Brain microvascular endothelial cell (primary cell): ENCODE results near the gene CEP72.
A peak's percentile ranks its signal among the peaks of the same experiment; 100 is the strongest.

ENCODE experiments used
- DNase-seq: peaks from one replicate; pipeline ENCODE4 v3.0.0-alpha.2; 2020
- H3K27ac ChIP-seq: fragments of 250-450 bp; sonication (Bioruptor Pico); 2 replicates; pipeline ENCODE4 v1.5.1; 2020; ENCODE audit warnings: mild to moderate bottlenecking, moderate library complexity
- H3K27me3 ChIP-seq: fragments of 250-450 bp; sonication (Bioruptor Pico); replicated peaks from 2 replicates; pipeline ENCODE4 v1.5.1; 2020; ENCODE audit warnings: mild to moderate bottlenecking
- H3K36me3 ChIP-seq: fragments of 250-450 bp; sonication (Bioruptor Pico); replicated peaks from 2 replicates; pipeline ENCODE4 v1.5.1; 2020; ENCODE audit warnings: mild to moderate bottlenecking
- H3K4me3 ChIP-seq: 2 replicates; pipeline ENCODE4 v1.5.1; 2011; ENCODE audit warnings: low read depth, mild to moderate bottlenecking, control low read depth, low read length, moderate library complexity
- in situ Hi-C: cut with HindIII; loops from 2 replicates; pipeline ENCODE4 v1.10.0; 2017; ENCODE audit warnings: low sequenced_read_pairs, low pct_ligation_motif_present
- TF ChIP-seq, protein P1 (sequence below): IDR thresholded peaks from 2 replicates; pipeline ENCODE4 v1.5.1; 2011; ENCODE audit warnings: low read depth, mild to moderate bottlenecking, moderate library complexity, low read length, control low read depth, inconsistent platforms; ENCODE audit errors: missing control alignments

Gene CEP72

DNA sequence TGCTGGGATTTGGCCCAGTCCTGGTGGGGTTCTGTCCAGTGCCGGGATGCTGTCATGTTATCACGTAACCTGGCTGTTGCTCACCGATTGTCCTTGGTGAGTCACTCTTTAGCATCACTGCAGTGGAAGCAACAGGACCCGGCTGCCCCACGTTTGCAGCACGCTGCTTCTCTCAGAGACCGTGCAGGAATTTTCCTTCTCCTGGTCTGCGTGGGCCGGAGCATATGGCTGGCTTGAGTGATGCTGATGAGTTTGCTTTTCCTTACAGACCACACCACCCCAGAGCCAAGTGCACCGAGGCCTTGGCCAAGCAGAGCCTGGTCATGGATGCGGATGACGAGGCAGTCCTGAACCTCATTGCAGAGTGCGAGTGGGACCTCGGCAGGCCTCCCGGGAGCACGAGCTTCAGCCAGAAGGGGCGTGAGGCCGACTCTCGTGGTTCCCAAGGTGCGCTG, 21.4 kb downstream of the CEP72 start:
- no peaks in the 10 kb centered on the region for H3K27me3 ChIP-seq
- DNase-seq: peak; percentile 35
- in situ Hi-C loops: no loop called here
- H3K27ac ChIP-seq: no peak overlapping the region
- H3K4me3 ChIP-seq: no peak overlapping the region
- TF ChIP-seq, protein P1, sequence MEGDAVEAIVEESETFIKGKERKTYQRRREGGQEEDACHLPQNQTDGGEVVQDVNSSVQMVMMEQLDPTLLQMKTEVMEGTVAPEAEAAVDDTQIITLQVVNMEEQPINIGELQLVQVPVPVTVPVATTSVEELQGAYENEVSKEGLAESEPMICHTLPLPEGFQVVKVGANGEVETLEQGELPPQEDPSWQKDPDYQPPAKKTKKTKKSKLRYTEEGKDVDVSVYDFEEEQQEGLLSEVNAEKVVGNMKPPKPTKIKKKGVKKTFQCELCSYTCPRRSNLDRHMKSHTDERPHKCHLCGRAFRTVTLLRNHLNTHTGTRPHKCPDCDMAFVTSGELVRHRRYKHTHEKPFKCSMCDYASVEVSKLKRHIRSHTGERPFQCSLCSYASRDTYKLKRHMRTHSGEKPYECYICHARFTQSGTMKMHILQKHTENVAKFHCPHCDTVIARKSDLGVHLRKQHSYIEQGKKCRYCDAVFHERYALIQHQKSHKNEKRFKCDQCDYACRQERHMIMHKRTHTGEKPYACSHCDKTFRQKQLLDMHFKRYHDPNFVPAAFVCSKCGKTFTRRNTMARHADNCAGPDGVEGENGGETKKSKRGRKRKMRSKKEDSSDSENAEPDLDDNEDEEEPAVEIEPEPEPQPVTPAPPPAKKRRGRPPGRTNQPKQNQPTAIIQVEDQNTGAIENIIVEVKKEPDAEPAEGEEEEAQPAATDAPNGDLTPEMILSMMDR: no peak
- H3K36me3 ChIP-seq: peaks cover 5% of the 10 kb centered on the region

DNA sequence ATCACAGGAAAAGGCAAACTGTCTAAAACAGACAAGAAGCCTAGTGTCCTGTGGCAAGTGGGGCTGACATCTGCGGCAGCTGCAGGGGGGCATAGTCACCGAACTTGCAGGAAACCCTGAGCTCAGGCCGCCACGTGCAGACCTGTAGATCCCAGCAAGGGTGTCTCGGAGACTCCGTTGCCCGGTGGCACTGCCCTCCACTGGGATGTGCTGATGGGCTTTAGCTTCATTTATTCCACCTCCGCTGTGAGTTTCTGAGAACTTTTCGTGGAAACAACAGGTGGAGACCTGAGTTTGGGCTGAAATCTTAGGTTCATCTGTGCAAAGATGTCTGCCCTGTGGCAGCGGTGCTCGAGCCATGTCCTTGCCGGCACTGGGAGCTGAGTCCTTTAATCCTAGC, 22.1 kb downstream of the CEP72 start:
- no peaks in the 10 kb centered on the region for H3K27me3 ChIP-seq
- H3K36me3 ChIP-seq: peaks cover 5% of the 10 kb centered on the region
- TF ChIP-seq, protein P1: no peak
- in situ Hi-C loops: no loop called here
- H3K4me3 ChIP-seq: no peak overlapping the region
- H3K27ac ChIP-seq: no peak overlapping the region
- no peak for DNase-seq

DNA sequence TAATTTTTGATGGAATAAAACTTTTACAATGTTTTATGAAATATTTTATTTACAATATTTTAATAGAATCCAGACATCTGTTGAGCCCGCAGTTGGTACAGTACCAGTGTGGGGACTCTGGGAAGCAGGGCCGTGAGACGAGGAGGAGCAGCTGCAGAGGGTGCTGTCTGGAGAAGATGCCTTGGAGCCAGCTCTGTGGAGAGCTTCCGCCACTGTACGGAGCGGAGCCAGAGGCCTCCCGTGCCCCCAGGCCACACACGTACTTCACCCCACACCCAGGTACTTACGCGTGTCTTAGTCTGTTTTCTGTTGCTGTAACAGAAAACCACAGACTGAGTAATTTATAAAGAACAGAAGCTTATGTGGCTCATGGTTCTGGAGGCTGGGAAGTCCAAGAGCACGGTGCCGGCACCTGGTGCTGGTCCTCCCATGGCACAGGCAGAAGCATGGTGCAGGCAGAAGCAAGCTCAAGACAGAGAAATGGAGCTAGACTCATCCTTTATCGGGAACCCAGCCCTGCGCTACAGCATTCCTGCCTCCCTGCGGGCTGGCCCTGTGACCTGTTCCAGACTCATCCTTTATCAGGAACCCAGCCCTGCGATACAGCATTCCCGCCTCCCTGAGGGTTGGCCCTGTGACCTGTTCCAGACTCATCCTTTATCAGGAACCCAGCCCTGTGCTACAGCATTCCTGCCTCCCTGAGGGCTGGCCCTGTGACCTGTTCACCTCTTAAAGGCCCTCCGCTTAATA, 23.3 kb downstream of the CEP72 start:
- Histone ChIP-seq H3K36me3 (peaks cover 6% of the 10 kb centered on the region), H3K4me3 (no peak overlapping the region), H3K27ac (no peak overlapping the region), H3K27me3 (no peaks in the 10 kb centered on the region)
- DNase-seq: no peak
- TF ChIP-seq, protein P1: no peak
- in situ Hi-C loops: no loop called here

DNA sequence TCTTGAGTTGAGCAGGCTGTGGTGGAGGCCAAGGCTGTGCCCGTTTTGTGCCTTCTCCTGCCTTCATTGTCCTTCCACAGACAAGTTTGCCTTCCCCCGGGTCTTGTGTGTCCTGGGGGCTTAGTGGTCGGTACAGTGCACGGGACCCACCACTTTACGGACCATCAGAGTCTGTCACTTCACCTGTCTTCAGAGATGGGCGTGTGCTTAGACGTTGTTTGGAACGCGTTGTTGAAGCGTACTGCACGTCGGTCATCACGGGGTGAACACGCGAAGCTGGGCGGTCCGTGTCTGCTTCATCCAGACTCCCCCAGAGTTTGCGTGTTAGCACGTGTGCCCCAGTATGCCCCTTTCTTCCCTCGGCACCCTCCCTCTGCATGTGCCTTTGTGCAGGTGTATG, 24.8 kb downstream of the CEP72 start:
- in situ Hi-C loops: no loop called here
- TF ChIP-seq, protein P1: no peak
- no peak overlapping the region for H3K4me3 ChIP-seq
- DNase-seq: no peak
- no peaks in the 10 kb centered on the region for H3K27me3 ChIP-seq
- peaks cover 9% of the 10 kb centered on the region for H3K36me3 ChIP-seq
- H3K27ac ChIP-seq: no peak overlapping the region

DNA sequence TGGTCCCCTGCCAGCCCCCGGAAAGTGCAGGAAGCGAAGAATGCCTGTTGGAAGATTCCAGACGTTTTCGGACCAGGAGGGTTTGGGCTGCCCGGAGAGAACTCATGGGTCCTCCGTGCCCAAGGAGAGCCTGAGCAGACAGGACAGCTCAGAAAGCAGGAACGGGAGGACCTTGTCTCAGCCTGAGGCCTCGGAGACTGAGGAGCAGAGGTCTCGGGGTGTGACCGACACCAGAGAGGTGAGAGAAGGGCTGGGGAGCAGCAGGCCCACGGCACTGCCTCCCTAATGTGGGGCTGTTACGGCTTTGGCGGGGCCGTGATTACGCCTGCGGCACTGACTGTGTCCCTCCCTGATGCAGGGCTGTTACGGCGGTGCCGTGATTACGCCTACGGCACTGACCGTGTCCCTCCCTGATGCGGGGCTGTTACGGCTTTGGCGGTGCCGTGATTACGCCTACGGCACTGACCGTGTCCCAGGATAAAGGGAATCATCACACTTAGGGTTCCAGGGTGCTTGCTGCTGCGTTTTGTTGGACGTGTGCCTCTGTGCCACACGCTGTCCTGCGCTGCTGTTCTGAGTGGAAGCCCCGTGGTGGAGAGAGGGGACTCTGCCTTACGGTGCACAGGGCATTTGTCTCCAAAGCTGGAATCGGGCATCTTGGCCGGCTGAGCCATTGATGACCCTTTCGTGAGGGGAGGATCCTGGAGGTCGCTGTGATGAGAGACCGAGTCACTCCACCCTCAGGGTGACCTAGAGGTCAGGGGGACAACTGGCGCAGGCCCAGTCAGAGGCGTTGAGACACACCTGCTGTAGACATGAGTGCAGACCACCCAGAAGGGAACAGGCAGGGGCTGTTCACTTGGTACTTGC, 25.7 kb downstream of the CEP72 start:
- in situ Hi-C loops: no loop called here
- peaks cover 9% of the 10 kb centered on the region for H3K36me3 ChIP-seq
- no peaks in the 10 kb centered on the region for H3K27me3 ChIP-seq
- H3K4me3 ChIP-seq: no peak overlapping the region
- TF ChIP-seq, protein P1: no peak
- H3K27ac ChIP-seq: no peak overlapping the region
- DNase-seq: no peak
